ENCODE data around the gene JPH2. TPM values are rescaled to one million over a fixed set of nuclear protein-coding genes. Genes with fewer than 3 reads are reported as not detected.

Gene JPH2
- total and polyA plus RNA-seq, 2 experiments from 2014 or later = 0.16 to 1.1 TPM

DNA sequence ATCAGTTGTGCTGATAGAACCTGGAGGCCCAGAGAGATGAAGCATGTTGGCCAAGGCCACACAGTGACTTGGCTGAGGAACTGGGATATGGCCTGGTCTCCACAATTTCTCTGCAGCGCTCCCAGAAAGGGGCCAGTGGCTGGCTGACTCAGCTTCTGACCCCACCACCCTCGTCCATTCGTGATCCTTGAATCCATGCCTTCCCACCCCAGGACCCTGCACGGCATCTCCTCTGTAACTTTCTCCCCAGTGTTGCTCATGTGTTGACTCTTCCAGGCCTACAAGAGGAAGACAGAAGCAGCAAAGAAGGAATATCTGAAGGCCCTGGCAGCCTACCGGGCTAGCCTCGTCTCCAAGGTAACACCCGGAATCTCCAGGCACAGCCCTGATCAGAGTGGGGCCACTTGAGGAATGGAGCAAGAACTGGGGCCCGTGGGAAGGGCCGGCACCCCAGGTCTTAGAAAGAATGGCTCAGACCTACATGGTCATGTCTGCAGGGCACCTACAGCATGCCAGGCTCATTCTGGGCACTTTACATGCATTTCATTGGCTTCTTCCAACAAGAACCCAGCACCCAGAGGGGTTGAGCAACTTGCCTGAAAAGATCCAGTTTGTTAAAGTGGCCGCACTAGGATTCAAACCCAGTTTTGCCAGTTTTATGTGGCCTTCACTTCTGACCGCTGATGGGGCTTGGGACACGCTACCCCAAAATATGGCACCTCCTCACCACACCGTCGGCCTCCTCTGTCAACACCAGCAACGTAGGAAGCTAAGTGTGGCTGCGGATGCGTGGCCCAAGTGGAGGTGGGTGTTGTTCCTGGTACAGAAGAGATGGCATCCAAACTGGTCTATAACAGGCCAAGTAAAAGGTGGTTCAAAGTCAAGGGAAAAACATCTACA is 122.2 kb downstream of the JPH2 start:
- Histone ChIP-seq H3K27me3 (ENCODE audit: insufficient read depth) (no peaks in the 10 kb centered on the region), H3K79me2 (replicated peaks; ENCODE audit: insufficient read depth) (no peaks in the 10 kb centered on the region), H3K4me1 (ENCODE audit: insufficient read depth) (no peaks in the 10 kb centered on the region; the same call in 1 of the 2 replicates), H3K9me2 (ENCODE audit: insufficient read depth) (0 out of 2 replicates have a peak, but pooled peaks cover 7% of the 10 kb centered on the region), H3K27ac (ENCODE audit: low read depth) (no peak overlapping the region), H4K20me1 (replicated peaks; ENCODE audit: insufficient read depth) (no peaks in the 10 kb centered on the region), H3F3A (replicated peaks; ENCODE audit: low read depth) (no peaks in the 10 kb centered on the region), H2AFZ (no peak overlapping the region), H3K36me3 (ENCODE audit: insufficient read depth) (no peaks in the 10 kb centered on the region), H3K4me2 (no peak overlapping the region), H3K4me3 (no peak overlapping the region)
- H3K27me3 Mint-ChIP-seq (ENCODE audit: insufficient read depth, low read depth, poor library complexity) = peaks cover 8% of the 10 kb centered on the region
- no peak overlapping the region for H3K27ac Mint-ChIP-seq
- no peak for ATAC-seq
- no peaks in the 10 kb centered on the region for H3K9me3 Mint-ChIP-seq
- TF ChIP-seq ZNF331 (CRISPR knock-in tag; IDR thresholded peaks at IDR 0.05; ENCODE audit: low read depth) (no peak), CREB1 (CRISPR knock-in tag; IDR thresholded peaks at IDR 0.05; ENCODE audit: low read depth) (no peak), JUNB (IDR thresholded peaks at IDR 0.05; ENCODE audit: unreplicated experiment) (no peak)
- TF ChIP-seq, protein P1, sequence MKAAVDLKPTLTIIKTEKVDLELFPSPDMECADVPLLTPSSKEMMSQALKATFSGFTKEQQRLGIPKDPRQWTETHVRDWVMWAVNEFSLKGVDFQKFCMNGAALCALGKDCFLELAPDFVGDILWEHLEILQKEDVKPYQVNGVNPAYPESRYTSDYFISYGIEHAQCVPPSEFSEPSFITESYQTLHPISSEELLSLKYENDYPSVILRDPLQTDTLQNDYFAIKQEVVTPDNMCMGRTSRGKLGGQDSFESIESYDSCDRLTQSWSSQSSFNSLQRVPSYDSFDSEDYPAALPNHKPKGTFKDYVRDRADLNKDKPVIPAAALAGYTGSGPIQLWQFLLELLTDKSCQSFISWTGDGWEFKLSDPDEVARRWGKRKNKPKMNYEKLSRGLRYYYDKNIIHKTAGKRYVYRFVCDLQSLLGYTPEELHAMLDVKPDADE (IDR thresholded peaks at IDR 0.05) = no peak
- DNase-seq (ENCODE audit: low spot score) = no peak
- H3K36me3 Mint-ChIP-seq (ENCODE audit: low read depth) = no peaks in the 10 kb centered on the region
- no peak overlapping the region for H3K4me3 Mint-ChIP-seq
- peaks cover 10% of the 10 kb centered on the region for H3K4me1 Mint-ChIP-seq

Other genes starting within 250 kb of the JPH2 start
- 31.1 and 32.4 TPM in 2 replicates for gene OSER1, start 23.6 kb upstream of the JPH2 start, total RNA-seq (2014; rRNA removed; shearing (Covaris generic))
- 22.1 and 25.2 TPM in 2 replicates for gene OSER1, start 23.6 kb upstream of the JPH2 start, polyA plus RNA-seq (2016; fragmentation: Nextera tagmentation; extraction: Ambion mirVana)
- 6.9 and 11.2 TPM in 2 replicates for gene GDAP1L1, start 60.1 kb upstream of the JPH2 start, total RNA-seq (2014; rRNA removed; shearing (Covaris generic))
- gene GDAP1L1, start 60.1 kb upstream of the JPH2 start, polyA plus RNA-seq (2016; fragmentation: Nextera tagmentation; extraction: Ambion mirVana) = 4.5 and 5.9 TPM in 2 replicates
- gene FITM2, start 124.0 kb upstream of the JPH2 start, total RNA-seq (2014; rRNA removed; shearing (Covaris generic)) = 1.6 and 3.5 TPM in 2 replicates
- 0.73 and 0.87 TPM in 2 replicates for gene FITM2, start 124.0 kb upstream of the JPH2 start, polyA plus RNA-seq (2016; fragmentation: Nextera tagmentation; extraction: Ambion mirVana)
- gene R3HDML, start 149.9 kb upstream of the JPH2 start, total RNA-seq (2014; rRNA removed; shearing (Covaris generic)) = not detected in 2 replicates
- not detected in 2 replicates for gene R3HDML, start 149.9 kb upstream of the JPH2 start, polyA plus RNA-seq (2016; fragmentation: Nextera tagmentation; extraction: Ambion mirVana)
- gene HNF4A, start 168.5 kb upstream of the JPH2 start, total RNA-seq (2014; rRNA removed; shearing (Covaris generic)) = not detected in 2 replicates
- gene HNF4A, start 168.5 kb upstream of the JPH2 start, polyA plus RNA-seq (2016; fragmentation: Nextera tagmentation; extraction: Ambion mirVana) = not detected in 2 replicates

All from GM23338 (cell line).